ENCODE data around the gene NFATC2.
"Not testable (repeated sequence)": the region's sequence is repeated elsewhere in the genome, so short reads cannot be mapped to it uniquely, and the experiment has no call there.

The NFATC2 gene

DNA sequence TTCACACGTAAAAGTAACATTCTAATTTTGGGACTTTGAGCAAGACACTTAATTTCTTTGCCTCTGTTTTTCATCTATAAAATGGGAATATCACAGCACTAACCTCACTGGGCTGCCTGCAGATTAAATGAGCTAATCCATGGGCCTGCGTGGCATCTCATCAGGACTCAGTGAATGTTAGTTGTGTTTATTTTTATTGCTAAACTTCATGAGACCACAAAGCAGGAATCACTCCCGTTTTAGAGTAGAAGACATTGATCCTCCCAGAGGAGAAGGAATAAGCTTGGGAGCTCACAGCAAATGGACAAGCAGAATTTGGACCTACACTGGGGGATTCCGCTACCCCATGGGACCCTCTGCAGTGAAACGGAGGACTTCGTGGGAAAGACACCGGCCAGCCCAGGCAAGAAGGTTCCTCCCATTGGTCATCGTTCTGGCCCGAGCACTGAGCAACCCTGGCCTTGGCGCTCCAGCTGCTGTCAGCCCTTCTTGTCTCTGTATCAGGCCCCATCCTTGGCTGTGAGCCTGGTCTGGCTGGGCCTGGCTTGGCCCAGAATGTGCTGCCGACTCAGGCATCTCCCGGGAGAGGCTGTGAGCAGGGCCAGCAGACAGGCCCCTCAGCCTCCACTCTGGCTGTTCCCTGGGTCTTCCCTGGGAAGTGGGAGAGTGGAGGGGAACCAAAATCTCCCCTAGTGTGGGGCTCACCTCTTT lies 79.8 kb downstream of the NFATC2 start:
- H3K27me3 ChIP-seq (ENCODE audit: insufficient read depth, poor library complexity, severe bottlenecking) = no peaks in the 10 kb centered on the region
- no peak overlapping the region for H3K4me3 ChIP-seq (ENCODE audit: severe bottlenecking)
- H3K36me3 ChIP-seq (ENCODE audit: low read depth) = no peaks in the 10 kb centered on the region
- ATAC-seq (ENCODE audit: low read depth) (peak; percentile 13; the same call in 1 of the 3 replicates), DNase-seq (ENCODE audit: low spot score) (peak; percentile 73)
- no peaks in the 10 kb centered on the region for H3K9me3 ChIP-seq (ENCODE audit: severe bottlenecking)
- no peaks in the 10 kb centered on the region for H3K4me1 ChIP-seq (ENCODE audit: insufficient read depth, poor library complexity, severe bottlenecking)
- H3K27ac ChIP-seq (ENCODE audit: poor library complexity, severe bottlenecking) = no peak overlapping the region
- TF ChIP-seq, protein P1, sequence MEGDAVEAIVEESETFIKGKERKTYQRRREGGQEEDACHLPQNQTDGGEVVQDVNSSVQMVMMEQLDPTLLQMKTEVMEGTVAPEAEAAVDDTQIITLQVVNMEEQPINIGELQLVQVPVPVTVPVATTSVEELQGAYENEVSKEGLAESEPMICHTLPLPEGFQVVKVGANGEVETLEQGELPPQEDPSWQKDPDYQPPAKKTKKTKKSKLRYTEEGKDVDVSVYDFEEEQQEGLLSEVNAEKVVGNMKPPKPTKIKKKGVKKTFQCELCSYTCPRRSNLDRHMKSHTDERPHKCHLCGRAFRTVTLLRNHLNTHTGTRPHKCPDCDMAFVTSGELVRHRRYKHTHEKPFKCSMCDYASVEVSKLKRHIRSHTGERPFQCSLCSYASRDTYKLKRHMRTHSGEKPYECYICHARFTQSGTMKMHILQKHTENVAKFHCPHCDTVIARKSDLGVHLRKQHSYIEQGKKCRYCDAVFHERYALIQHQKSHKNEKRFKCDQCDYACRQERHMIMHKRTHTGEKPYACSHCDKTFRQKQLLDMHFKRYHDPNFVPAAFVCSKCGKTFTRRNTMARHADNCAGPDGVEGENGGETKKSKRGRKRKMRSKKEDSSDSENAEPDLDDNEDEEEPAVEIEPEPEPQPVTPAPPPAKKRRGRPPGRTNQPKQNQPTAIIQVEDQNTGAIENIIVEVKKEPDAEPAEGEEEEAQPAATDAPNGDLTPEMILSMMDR (IDR thresholded peaks at IDR 0.05; ENCODE audit: poor library complexity, severe bottlenecking) = no peak

DNA sequence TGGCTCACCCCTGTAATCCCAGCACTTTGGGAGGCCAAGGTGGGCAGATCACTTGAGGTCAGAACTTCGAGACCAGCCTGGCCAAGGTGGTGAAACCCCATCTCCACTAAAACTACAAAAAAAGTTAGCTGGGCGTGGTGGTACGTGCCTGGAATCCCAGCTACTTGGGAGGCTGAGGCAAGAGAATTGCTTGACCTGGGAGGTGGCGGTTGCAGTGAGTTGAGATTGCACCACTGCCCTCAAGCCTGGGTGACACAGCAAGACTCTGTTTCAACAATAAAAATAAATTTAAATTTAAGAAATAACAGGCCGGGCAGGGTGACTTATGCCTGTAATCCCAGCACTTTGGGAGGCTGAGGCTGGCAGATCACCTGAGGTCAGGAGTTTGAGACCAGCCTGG lies 80.7 kb downstream of the NFATC2 start:
- H3K36me3 ChIP-seq (ENCODE audit: low read depth); H3K27me3 ChIP-seq (ENCODE audit: insufficient read depth, poor library complexity, severe bottlenecking); H3K4me3 ChIP-seq (ENCODE audit: severe bottlenecking); H3K9me3 ChIP-seq (ENCODE audit: severe bottlenecking); ATAC-seq (ENCODE audit: low read depth); H3K27ac ChIP-seq (ENCODE audit: poor library complexity, severe bottlenecking); H3K4me1 ChIP-seq (ENCODE audit: insufficient read depth, poor library complexity, severe bottlenecking): not testable (repeated sequence)
- peak; percentile 37 for DNase-seq (ENCODE audit: low spot score)

DNA sequence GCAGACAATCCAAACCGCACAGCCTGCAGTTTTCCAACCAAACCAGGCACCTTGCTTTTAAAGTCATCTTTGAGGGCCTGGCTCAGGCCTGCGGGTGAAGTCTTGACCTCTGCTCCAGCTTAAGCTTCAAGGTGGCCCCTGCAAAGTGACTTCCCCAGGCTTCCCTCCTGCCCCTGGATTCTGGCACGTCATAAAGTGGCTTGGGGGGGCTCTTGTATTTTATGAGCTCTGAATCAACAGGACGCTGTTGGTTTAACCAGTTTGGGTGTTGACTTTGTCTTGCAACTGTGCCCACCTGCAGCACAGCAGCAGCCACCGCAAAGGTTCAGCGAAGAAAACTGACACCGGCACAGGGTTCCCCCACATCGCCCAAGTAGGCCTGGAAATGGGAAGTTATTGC lies 81.2 kb downstream of the NFATC2 start:
- H3K36me3 ChIP-seq (ENCODE audit: low read depth) = no peaks in the 10 kb centered on the region
- no peaks in the 10 kb centered on the region for H3K9me3 ChIP-seq (ENCODE audit: severe bottlenecking)
- ATAC-seq (ENCODE audit: low read depth) = no peak
- no peaks in the 10 kb centered on the region for H3K27me3 ChIP-seq (ENCODE audit: insufficient read depth, poor library complexity, severe bottlenecking)
- H3K27ac ChIP-seq (ENCODE audit: poor library complexity, severe bottlenecking) = no peak overlapping the region
- no peak overlapping the region for H3K4me3 ChIP-seq (ENCODE audit: severe bottlenecking)
- TF ChIP-seq, protein P1 (IDR thresholded peaks at IDR 0.05; ENCODE audit: poor library complexity, severe bottlenecking) = no peak
- DNase-seq (ENCODE audit: low spot score) = peak; percentile 66
- H3K4me1 ChIP-seq (ENCODE audit: insufficient read depth, poor library complexity, severe bottlenecking) = peaks cover 11% of the 10 kb centered on the region

DNA sequence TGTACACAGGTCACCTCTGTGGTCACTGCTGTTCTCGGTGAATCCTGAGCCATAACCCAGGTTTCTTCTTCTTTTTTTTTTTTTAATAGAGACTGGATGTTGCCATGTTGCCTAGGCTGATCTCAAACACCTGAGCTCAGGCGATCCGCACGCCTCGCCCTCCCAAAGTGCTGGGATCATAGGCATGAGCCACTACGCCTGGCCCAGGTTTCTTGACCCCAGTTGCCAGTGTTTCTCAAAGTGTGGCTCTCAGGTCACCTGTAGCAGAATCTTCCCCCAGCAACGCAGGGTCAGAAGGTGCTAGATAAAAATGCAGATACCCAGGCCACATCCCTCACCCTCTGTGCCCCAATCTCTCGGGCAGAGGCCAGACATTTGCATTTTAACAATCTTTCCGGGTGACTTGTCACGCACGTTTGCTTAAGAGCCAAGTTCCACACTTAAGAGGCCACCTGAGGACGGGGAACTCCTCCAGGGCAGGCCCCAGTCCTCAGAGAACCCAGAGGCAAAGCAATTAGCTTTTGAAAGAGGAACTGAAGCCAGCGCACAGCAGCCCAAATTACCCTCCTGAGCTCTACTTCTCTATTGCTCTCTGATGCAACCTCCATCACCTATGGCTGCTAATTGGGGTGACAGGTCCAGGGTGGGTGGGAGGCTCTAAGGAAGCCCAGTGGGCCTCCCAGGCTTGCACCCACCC lies 81.8 kb downstream of the NFATC2 start:
- DNase-seq (ENCODE audit: low spot score) (peak; percentile 66), ATAC-seq (ENCODE audit: low read depth) (no peak)
- Histone ChIP-seq H3K4me3 (ENCODE audit: severe bottlenecking) (no peak overlapping the region), H3K27me3 (ENCODE audit: insufficient read depth, poor library complexity, severe bottlenecking) (no peaks in the 10 kb centered on the region), H3K36me3 (ENCODE audit: low read depth) (no peaks in the 10 kb centered on the region), H3K4me1 (ENCODE audit: insufficient read depth, poor library complexity, severe bottlenecking) (peaks cover 15% of the 10 kb centered on the region), H3K27ac (ENCODE audit: poor library complexity, severe bottlenecking) (no peak overlapping the region), H3K9me3 (ENCODE audit: severe bottlenecking) (no peaks in the 10 kb centered on the region)
- TF ChIP-seq, protein P1 (IDR thresholded peaks at IDR 0.05; ENCODE audit: poor library complexity, severe bottlenecking) = no peak

DNA sequence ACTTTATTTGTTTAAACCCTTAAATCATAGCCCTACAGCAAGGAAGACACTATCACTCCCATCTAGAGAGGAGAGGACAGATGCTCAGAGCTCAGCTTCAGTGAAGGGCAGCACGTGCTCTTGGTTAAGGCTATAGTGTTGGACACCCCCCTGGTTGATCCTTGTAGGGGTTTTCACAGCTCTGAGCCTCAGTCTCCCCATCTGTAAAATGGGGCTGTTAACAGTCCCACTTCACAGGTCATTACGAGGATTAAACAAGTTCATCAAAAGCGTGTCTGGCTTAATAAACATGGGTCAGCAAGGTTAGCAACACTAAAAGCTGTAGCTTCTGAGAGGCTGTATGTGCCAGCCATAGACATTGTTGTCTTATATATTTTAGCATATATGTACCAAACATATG lies 82.4 kb downstream of the NFATC2 start:
- H3K36me3 ChIP-seq (ENCODE audit: low read depth) = no peaks in the 10 kb centered on the region
- H3K4me3 ChIP-seq (ENCODE audit: severe bottlenecking) = no peak overlapping the region
- H3K9me3 ChIP-seq (ENCODE audit: severe bottlenecking) = no peaks in the 10 kb centered on the region
- no peaks in the 10 kb centered on the region for H3K27me3 ChIP-seq (ENCODE audit: insufficient read depth, poor library complexity, severe bottlenecking)
- no peak overlapping the region for H3K27ac ChIP-seq (ENCODE audit: poor library complexity, severe bottlenecking)
- peak; percentile 34 for DNase-seq (ENCODE audit: low spot score)
- TF ChIP-seq, protein P1 (IDR thresholded peaks at IDR 0.05; ENCODE audit: poor library complexity, severe bottlenecking) = no peak
- ATAC-seq (ENCODE audit: low read depth) = no peak
- H3K4me1 ChIP-seq (ENCODE audit: insufficient read depth, poor library complexity, severe bottlenecking) = peaks cover 15% of the 10 kb centered on the region

Data from RWPE2 (cell line).